NOMO-1 treated with dmso at 0.1 percent for 144 hours (cell line): Measurements from ENCODE around the gene C19orf12.
A peak's percentile ranks its signal among the peaks of the same experiment; 100 is the strongest.

Experiments used
- DNase-seq: peaks from one replicate; lab custom pipeline; 2025; ENCODE audit not compliant: unreplicated experiment; lab: John Stamatoyannopoulos, UW

Gene C19orf12

DNA sequence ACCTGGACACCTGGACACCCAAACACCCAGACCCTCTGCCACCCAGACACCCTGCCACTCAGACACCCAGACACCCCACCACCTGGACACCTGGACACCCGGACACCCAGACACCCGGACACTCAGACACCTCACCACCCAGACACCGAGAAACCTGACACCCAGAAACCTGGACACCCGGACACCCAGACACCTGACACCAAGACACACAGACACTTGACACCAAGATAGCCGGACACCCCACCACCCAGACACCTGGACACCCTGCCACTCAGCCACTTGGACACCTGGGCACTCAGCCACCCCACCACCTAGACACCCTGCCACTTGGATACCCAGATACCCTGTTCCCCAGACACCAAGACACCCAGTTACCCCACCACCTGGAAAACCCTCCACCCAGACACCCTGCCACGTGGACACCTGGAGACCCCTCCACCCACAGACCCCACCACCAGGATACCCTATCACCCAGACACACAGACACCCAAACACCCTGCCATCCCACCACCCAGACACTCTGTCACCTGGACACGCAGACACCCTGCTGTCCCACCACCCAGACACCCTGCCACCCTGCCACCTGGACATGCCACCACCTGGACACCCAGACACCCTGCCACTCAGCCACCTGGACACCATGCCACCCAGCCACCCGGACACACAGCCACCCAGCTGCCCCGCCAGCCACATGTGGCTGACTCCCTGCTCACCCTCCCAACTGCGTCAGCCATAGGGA lies 17.4 kb downstream of the C19orf12 start:
- DNase-seq = no peak

GRCh38 chr19:29696565-29696846 lies 18.6 kb downstream of the C19orf12 start:
- no peak for DNase-seq

DNA sequence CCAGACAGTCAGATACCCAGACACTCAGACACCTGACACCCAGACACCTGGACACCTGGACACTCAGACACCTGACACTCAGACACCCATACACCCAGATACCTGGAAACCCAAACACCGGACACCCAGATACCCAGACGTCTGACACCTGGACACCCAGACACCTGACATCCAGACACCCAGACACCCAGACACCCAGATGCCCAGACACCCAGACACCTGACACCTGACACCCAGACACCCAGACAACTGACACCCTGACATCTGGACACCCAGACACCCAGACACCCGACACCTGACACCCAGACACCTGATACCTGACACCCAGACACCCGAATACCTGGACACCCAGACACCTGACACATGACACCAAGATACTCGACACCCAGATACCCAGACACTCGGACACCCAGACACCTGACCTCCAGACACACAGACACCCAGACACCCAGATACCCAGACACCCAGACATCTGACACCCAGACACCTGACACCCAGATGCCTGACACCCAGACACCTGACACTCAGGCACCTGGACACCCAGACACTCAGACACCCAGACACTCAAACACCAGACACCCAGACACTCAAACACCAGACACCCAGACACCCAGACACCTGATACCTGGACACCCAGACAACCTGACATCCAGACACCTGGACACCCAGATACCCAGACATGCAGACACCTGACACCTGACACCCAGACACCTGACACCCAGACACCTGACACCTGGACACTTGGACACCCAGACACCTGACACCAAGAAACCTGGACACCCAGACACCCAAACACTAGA lies 19.1 kb downstream of the C19orf12 start:
- no peak for DNase-seq

GRCh38 chr19:29694669-29695627 lies 20.1 kb downstream of the C19orf12 start:
- peak; percentile 53 for DNase-seq

- no peak for DNase-seq
These were observed 20.9 kb downstream of the C19orf12 start for GRCh38 chr19:29694161-29694560.

DNA sequence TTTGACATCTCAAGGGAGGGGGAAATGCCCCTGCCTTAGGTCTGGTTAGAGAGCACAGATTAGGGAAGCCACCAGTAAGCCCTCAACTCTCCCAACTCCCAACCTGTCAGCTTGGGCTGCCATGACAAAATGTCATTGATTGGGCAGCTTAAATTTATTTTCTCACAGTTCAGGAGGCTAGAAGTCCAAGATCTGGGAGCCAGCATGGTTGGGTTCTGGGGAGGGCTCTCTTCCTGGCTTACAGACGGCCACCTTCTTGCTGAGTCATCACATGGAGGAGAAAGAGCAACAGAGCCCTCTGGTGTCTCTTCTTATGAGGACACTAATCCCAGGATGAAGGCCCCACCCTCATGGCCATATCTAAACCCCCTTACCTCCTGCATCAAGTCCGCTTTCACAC lies 24.2 kb downstream of the C19orf12 start:
- DNase-seq = no peak

DNA sequence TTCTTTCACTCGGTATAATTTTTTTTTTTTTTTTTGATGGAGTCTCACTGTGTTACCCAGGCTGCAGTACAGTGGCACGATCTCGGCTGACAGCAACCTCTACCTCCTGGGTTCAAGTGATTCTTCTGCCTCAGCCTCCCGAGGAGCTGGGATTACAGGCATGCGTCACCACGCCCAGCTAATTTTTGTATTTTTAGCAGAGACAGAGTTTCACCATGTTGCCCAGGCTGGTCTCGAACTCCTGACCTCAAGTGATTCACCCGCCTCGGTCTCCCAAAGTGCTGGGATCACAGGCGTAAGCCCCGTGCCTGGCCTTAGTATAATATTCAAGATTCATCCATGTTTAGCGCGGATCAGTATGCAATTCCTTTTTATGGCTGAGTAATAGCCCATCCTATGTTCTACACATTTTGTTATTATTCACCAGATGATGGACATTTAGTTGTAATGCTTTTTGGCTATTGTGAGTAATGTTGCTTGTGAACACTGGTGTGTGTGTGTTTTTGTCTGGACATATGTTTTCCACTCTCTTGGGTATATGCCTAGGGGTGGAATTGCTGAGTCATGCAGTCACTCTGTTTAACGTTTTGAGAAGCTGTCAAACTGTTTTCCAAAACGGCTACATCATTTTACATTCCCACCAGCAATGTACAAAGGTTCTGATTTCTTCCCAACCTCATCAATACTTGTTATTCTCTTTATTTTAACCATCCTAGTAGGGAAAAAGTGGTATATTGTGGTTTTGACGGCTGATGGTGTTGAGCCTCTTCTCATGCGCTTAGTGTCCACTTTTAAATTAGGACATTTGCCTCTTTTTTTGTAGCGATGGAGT lies 26.9 kb downstream of the C19orf12 start:
- no peak for DNase-seq

DNA sequence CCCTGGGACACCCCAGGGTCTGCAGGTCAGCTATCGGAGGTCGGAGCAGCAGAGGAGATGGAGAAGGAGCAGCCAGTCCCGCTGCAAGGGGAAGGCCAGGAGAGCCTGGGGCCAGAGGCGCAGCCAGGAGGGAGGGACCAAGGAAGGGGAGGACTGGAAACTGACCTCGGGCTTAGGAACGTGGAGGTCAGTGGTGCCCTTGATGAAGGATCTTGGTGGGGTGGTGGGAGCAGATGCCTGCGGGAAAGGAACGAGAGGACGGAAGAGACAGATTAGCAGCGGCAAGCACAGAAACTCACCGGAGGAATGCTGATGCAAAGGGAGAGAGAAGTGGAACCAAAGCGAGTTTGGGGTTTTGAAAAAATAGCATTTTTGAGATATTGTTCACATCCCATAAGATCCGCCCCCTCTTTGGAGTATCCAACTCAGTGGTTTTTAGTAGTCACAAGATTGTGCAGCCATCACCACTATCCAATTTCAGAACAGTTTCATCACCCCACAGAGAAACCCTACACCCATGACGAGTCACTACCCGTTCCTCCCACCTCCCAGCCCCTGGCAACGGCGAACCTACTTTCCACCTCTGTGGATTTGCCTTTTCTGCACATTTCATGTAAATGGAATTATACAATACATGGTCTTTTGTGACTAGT lies 27.7 kb downstream of the C19orf12 start:
- DNase-seq = no peak

DNA sequence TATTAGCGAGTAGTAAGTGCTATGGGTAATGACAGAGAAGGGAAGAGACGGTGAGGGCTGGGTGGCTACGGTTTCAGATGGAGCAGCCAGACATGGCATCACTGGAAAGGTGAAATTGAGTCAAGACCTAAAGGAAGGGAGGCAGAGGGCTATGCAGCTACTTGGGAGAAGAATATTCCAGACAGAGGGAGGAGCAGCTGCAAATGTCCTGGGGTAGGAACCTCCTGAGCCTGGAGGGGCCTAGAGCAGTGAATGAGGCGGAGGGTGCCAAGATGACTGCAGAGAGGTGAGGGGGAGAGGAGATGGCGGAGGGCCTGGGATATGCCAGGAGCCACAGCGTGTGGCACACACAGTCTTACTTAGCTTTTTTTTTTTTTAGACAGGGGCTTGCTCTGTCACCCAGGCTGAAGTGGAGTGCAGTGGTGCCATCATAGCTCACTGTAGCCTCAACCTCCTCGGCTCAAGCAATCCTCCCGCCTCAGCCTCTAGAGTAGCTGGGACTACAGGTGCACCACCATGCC lies 28.7 kb downstream of the C19orf12 start:
- DNase-seq = no peak

DNA sequence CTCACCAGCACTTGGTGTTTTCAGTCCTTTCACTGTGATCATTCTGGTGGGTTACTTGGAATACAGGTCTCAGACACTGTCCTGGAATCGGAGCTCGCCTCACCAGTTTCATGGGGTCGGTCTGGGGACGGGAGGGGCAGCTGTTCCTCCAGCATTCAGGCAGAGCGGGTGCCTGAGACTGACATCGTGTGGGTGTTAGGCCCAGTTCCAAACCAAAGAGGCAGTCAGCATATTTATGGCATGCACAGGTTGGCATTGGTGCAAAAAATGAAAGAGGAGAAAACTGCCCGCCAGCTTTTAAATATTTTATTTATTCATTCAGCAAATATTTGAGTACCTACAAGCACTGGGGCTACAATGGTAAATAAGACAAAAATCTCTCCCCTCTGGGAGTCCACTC lies 29.7 kb downstream of the C19orf12 start:
- no peak for DNase-seq

GRCh38 chr19:29683009-29683408 lies 32.1 kb downstream of the C19orf12 start:
- DNase-seq = no peak

GRCh38 chr19:29682236-29682895 lies 32.7 kb downstream of the C19orf12 start:
- DNase-seq = no peak

- DNase-seq = no peak
These were observed 33.4 kb downstream of the C19orf12 start for GRCh38 chr19:29681422-29682235.

DNA sequence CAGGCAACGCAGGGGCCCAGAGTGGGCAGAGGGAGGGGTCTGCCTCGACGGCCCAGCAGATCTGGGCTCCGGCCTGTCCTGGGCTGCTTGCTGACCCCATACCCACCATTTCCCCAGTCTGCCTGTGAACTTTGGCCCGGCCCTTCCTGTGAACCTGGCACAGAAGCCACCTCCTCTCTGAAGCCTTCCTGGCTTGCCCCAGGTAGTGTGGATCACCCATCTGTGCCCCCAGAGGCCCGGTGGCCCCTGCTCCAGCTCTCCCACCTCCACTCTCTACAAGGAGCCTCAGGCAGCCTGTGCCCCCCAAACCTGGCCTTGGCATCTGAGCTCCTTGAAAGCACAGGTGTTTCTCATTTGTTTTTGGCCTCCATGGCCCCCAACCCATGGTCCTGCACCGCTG lies 34.1 kb downstream of the C19orf12 start:
- DNase-seq = no peak

DNA sequence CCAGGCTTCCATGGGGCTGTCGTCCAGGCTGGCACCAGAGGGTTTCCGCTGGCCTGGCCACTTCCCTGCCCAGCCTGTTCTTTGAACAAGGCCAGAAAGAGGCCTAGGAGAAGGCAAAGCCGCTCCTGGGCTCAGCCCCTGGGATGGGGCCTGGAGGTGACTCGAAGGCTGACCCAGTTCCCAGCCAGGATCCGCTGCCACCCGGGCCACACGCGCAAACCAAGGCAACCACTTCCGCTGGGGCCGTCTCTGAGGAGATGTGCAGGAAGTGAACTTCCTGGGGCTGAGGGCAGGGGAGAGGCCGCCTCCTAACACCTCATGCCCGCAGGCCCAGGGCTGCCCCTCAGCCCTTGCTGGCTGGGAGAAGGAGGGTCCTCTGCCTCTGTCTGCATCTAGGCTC lies 34.6 kb downstream of the C19orf12 start:
- peak; percentile 23 for DNase-seq

- no peak for DNase-seq
These were observed 35.4 kb downstream of the C19orf12 start for GRCh38 chr19:29679598-29680210.

DNA sequence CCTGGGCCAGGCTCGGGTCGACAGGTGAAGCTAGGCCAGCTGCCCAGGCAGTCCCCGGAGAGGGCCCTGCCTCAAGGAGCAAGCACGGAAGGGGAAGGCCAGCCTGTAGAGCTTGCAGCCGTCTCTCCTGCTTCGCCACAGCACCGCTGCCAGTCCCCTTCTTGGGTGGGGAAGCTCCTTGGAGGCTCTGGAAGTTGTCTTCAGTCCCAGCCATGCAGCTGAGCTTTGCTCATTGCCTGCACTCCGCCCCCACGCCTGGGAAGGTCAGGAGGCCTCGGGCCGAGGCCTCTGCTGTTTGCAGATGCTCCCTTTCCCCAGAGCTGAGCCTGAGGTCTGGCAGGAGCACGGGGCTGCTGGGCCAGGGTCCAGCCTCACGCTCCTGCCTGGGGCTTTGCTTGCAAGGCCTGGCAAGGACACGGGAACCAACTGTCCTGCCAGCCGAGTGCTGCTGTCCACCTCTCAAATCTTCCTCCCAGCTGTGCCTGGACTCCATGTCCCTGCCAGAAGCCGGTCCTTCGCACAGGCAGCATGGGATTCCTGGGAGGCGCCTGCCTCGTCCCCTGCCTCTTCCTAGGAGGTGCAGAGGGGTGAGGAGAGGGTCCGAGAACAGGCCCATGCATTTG lies 36.5 kb downstream of the C19orf12 start:
- DNase-seq = no peak
